Fibroblast of the aortic adventitia (primary cell): ENCODE data around the gene KLC4. TPM values are rescaled to one million over a fixed set of nuclear protein-coding genes. Genes with fewer than 3 reads are reported as not detected.

ENCODE experiments used
- DNase-seq: peaks from one replicate; pipeline ENCODE4 v3.0.0-alpha.2; 2010; ENCODE audit warnings: low read depth
- H3K4me3 ChIP-seq: 2 replicates; pipeline ENCODE4 v1.5.1; 2011; ENCODE audit warnings: low read depth, mild to moderate bottlenecking, control low read depth, low read length, moderate library complexity
- total RNA-seq: library from RNA; depleted of rRNA; stranded (reverse); fragments of >200 nt; gene quantifications from 2 replicates; pipeline ENCODE4 v1.2.3, GENCODE V29; 2012; ENCODE audit warnings: low replicate concordance
- TF ChIP-seq, protein P1 (sequence below): IDR thresholded peaks from 2 replicates; pipeline ENCODE4 v1.5.1; 2011; ENCODE audit warnings: mild to moderate bottlenecking, low read length, control low read depth, inconsistent platforms; ENCODE audit not compliant: insufficient read depth

The KLC4 gene
- total RNA-seq, 1 donor: 11.3 TPM

DNA sequence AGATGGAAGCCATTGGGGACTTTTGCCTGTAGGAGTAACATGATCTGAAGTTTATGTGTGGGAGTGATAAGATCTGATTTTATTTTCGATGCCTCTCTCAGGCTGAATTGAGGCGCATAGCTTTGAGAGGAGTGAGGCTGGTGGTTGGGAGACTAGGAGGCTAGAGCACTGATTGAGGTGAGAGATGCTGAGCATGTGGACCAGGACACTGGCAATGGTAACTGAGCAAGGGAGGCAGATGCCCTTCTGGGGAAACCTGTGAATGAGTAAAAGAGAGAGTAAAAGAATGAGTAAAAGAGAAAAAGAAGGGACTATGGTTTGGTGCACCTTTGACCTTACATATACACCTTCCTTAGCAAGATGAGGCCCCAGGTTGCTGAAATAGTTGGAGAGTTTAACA lies 35.0 kb upstream of the KLC4 start:
- DNase-seq: no peak
- H3K4me3 ChIP-seq: no peak overlapping the region
- TF ChIP-seq, protein P1, sequence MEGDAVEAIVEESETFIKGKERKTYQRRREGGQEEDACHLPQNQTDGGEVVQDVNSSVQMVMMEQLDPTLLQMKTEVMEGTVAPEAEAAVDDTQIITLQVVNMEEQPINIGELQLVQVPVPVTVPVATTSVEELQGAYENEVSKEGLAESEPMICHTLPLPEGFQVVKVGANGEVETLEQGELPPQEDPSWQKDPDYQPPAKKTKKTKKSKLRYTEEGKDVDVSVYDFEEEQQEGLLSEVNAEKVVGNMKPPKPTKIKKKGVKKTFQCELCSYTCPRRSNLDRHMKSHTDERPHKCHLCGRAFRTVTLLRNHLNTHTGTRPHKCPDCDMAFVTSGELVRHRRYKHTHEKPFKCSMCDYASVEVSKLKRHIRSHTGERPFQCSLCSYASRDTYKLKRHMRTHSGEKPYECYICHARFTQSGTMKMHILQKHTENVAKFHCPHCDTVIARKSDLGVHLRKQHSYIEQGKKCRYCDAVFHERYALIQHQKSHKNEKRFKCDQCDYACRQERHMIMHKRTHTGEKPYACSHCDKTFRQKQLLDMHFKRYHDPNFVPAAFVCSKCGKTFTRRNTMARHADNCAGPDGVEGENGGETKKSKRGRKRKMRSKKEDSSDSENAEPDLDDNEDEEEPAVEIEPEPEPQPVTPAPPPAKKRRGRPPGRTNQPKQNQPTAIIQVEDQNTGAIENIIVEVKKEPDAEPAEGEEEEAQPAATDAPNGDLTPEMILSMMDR: no peak

DNA sequence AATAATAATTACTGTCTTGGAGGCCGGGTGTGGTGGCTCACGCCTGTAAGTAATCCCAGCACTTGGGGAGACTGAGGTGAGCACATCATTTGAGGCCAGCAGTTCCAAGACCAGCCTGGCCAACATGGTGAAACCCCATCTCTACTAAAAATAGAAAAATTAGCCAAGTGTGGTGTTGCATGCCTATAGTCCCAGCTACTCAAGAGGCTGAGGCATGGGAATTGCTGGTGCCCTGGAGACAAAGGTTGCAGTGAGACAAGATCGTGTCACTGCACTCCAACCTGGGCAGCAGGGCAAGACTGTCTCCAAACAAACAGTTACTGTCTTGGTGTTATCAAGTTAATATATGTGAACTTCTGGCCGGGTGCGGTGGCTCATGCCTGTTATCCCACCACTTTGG lies 33.1 kb upstream of the KLC4 start:
- no peak for DNase-seq
- TF ChIP-seq, protein P1: no peak
- no peak overlapping the region for H3K4me3 ChIP-seq

DNA sequence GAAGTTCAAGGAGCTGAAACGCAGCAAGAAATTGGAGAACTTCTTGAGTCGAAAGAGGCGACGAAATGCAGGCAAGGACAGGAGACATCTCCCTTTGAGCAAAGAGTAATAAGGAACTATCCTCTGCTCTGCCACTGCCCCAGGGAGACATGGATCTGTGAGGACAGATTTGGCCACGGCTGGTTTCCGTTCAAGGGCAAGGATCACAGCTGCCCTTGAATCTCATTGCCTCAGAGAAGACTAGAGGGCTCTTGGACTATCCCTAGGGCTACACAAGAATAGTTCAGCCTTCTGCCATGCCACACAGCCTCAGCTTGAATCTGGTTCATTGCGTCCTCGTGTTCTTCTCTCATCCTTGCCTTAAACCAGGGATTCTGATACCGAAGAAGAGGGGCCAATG lies 30.3 kb upstream of the KLC4 start:
- no peak overlapping the region for H3K4me3 ChIP-seq
- no peak for DNase-seq
- TF ChIP-seq, protein P1: no peak

DNA sequence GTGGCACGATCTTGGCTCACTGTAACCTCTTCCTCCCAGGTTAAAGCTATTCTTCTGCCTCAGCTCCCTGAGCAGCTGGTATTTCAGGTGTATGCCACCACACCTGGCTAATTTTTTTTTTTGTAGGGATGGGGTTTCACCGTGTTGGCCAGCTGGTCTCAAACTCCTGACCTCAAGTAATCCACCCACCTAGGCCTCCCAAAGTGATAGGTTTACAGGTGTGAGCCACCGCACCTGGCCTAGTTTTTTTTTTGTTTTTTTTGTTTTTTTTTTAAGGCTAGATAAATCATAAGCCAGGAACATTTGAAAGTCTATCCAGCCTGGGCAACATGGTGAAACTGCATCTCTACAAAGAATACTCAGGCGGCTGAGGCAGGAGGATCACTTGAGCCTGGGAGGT lies 27.1 kb upstream of the KLC4 start:
- TF ChIP-seq, protein P1: no peak
- no peak for DNase-seq
- H3K4me3 ChIP-seq: no peak overlapping the region

DNA sequence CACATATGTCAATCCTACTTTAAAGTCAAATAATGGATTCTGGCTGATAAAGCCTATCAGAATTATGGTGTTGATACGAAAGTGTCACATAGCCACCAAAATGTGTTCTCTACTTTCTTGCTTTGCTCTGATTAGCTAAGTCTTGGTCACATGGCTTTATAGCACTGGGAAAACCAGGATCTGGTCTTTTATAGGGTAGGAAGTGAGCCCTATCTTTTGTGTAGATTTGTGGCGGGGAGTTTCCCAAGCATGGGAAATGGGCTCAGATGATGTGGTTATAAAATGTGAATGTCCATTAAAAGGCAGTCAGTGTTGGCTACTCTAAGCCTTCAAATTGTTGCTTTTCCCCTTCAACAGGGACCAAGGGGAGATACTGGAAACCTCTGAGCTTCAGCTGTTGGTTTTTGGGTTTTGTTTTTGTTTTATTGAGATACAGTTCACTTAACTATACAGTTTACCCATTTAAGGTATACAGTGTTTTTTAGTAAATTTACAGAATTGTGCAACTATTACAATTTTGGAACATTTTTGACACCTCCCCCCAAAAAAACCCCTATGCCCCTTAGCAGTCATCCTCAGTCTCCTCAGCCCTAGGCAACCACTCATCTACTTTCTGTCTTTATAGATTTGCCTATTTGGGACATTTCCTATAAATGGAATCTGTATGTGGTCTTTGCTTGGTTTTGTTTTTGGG lies 25.8 kb upstream of the KLC4 start:
- DNase-seq: no peak
- TF ChIP-seq, protein P1: no peak
- no peak overlapping the region for H3K4me3 ChIP-seq

- TF ChIP-seq, protein P1: no peak
- DNase-seq: no peak
- no peak overlapping the region for H3K4me3 ChIP-seq
Observed at GRCh38 chr6:43034190-43034525, 25.3 kb upstream of the KLC4 start.
